ENCODE measurements around the gene AKAP1.

DNA sequence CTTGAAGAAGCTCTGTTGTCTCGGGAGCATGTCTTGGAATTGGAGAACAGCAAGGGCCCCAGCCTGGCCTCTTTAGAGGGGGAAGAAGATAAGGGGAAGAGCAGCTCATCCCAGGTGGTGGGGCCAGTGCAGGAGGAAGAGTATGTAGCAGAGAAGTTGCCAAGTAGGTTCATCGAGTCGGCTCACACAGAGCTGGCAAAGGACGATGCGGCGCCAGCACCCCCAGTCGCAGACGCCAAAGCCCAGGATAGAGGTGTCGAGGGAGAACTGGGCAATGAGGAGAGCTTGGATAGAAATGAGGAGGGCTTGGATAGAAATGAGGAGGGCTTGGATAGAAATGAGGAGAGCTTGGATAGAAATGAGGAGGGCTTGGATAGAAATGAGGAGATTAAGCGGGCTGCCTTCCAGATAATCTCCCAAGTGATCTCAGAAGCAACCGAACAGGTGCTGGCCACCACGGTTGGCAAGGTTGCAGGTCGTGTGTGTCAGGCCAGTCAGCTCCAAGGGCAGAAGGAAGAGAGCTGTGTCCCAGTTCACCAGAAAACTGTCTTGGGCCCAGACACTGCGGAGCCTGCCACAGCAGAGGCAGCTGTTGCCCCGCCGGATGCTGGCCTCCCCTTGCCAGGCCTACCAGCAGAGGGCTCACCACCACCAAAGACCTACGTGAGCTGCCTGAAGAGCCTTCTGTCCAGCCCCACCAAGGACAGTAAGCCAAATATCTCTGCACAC, 21.2 kb downstream of the AKAP1 start:
- TF ChIP-seq, protein P1, sequence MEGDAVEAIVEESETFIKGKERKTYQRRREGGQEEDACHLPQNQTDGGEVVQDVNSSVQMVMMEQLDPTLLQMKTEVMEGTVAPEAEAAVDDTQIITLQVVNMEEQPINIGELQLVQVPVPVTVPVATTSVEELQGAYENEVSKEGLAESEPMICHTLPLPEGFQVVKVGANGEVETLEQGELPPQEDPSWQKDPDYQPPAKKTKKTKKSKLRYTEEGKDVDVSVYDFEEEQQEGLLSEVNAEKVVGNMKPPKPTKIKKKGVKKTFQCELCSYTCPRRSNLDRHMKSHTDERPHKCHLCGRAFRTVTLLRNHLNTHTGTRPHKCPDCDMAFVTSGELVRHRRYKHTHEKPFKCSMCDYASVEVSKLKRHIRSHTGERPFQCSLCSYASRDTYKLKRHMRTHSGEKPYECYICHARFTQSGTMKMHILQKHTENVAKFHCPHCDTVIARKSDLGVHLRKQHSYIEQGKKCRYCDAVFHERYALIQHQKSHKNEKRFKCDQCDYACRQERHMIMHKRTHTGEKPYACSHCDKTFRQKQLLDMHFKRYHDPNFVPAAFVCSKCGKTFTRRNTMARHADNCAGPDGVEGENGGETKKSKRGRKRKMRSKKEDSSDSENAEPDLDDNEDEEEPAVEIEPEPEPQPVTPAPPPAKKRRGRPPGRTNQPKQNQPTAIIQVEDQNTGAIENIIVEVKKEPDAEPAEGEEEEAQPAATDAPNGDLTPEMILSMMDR (conservative IDR thresholded peaks at IDR 0.05; ENCODE audit: low read depth, low read length): peak; percentile 73
- no peak for TF ChIP-seq EZH2 (IDR thresholded peaks at IDR 0.05; ENCODE audit: low read length, unreplicated experiment)
- TF ChIP-seq EZH2phosphoT487 (IDR thresholded peaks at IDR 0.05; ENCODE audit: borderline replicate concordance, low read length): no peak
